SK-N-SH (cell line): ENCODE data around the gene CGN. TPM values are rescaled to one million over a fixed set of nuclear protein-coding genes. Genes with fewer than 3 reads are reported as not detected.

Experiments used
- CTCF ChIA-PET: fragments of 300-600, 350-600 bp; formaldehyde crosslinking; extraction: SDS; loops from one replicate; lab custom pipeline; 2021; lab: Yijun Ruan, JAX
- POLR2A ChIA-PET: fragments of 350-600 bp; sonication (Branson Sonifier 250); formaldehyde crosslinking; extraction: SDS; loops from one replicate; lab custom pipeline; 2020; ENCODE audit warnings: antibody characterized with exemption, inconsistent platforms; lab: Yijun Ruan, JAX
- DNase-seq: peaks from one replicate; pipeline ENCODE4 v3.0.0; 2012
- H2AFZ ChIP-seq: fragments of 200-600 bp; sonication (generic); 2 replicates; pipeline ENCODE4 v1.8.1; 2016; ENCODE audit warnings: antibody characterized with exemption, mild to moderate bottlenecking, low read depth
- H3F3A ChIP-seq: fragments of 200-600 bp; sonication (generic); replicated peaks from 2 replicates; pipeline ENCODE3; 2016; ENCODE audit warnings: antibody characterized with exemption, mild to moderate bottlenecking; ENCODE audit not compliant: insufficient read depth
- H3K27ac ChIP-seq, 2 experiments: fragments of 200-500 bp in 1 of 2; fragments of 200-600 bp in 1 of 2; sonication (Bioruptor generic) in 1 of 2; sonication (generic), shearing (Covaris generic) in 1 of 2; 2 replicates each; pipeline versions ENCODE4 v1.5.1 to v1.6.1; 2014 to 2016; ENCODE audit warnings: low read depth in 2 of 2, inconsistent platforms in 1 of 2, low read length in 1 of 2, mild to moderate bottlenecking in 1 of 2, mixed read lengths in 1 of 2
- H3K27me3 ChIP-seq: fragments of 200-600 bp; sonication (generic), shearing (Covaris generic); 2 replicates; pipeline ENCODE4 v1.6.1; 2016; ENCODE audit warnings: mixed run types; ENCODE audit not compliant: insufficient read depth
- H3K36me3 ChIP-seq, 2 experiments: fragments of 200-500 bp in 1 of 2; fragments of 200-600 bp in 1 of 2; sonication (Bioruptor generic) in 1 of 2; sonication (generic) in 1 of 2; replicated peaks in 1 of 2; 2 replicates each; pipeline versions ENCODE3 to v1.5.1; 2014 to 2016; ENCODE audit warnings: low read length in 1 of 2, mild to moderate bottlenecking in 1 of 2; ENCODE audit not compliant: insufficient read depth in 2 of 2, control insufficient read depth in 1 of 2
- H3K4me1 ChIP-seq, 2 experiments: fragments of 200-500 bp in 1 of 2; fragments of 200-600 bp in 1 of 2; sonication (Bioruptor generic) in 1 of 2; sonication (generic), shearing (Covaris generic) in 1 of 2; 2 replicates each; pipeline versions ENCODE4 v1.5.1 to v1.6.1; 2014 to 2016; ENCODE audit warnings: low read depth in 1 of 2, low read length in 1 of 2, mixed run types in 1 of 2; ENCODE audit not compliant: insufficient read depth in 2 of 2, control insufficient read depth in 1 of 2
- H3K4me2 ChIP-seq: fragments of 200-600 bp; sonication (generic), shearing (Covaris generic); 2 replicates; pipeline ENCODE4 v1.6.1; 2017; ENCODE audit warnings: mixed run types
- H3K4me3 ChIP-seq, 2 experiments: fragments of 200-500 bp in 1 of 2; fragments of 200-600 bp in 1 of 2; sonication (Bioruptor generic) in 1 of 2; sonication (generic), shearing (Covaris generic) in 1 of 2; 2 replicates each; pipeline versions ENCODE4 v1.5.1 to v1.8.1; 2014 to 2016; ENCODE audit warnings: low read depth in 2 of 2, inconsistent platforms in 1 of 2, low read length in 1 of 2, mild to moderate bottlenecking in 1 of 2, mixed read lengths in 1 of 2, moderate library complexity in 1 of 2
- H3K79me2 ChIP-seq: fragments of 200-600 bp; sonication (generic); 2 replicates; pipeline ENCODE4 v1.8.1; 2017; ENCODE audit warnings: mild to moderate bottlenecking; ENCODE audit not compliant: insufficient read depth
- H3K9ac ChIP-seq: fragments of 200-600 bp; sonication (generic); 2 replicates; pipeline ENCODE4 v1.6.1; 2017; ENCODE audit warnings: mixed run types
- H3K9me2 ChIP-seq: fragments of 200-600 bp; sonication (generic); 2 replicates; pipeline ENCODE4 v1.6.1; 2017; ENCODE audit warnings: mixed run types
- H3K9me3 ChIP-seq: fragments of 200-600 bp; sonication (generic); 2 replicates; pipeline ENCODE4 v1.6.1; 2017; ENCODE audit warnings: mixed run types, mild to moderate bottlenecking, moderate library complexity
- H4K20me1 ChIP-seq: fragments of 200-600 bp; sonication (generic); 2 replicates; pipeline ENCODE4 v1.6.1; 2017; ENCODE audit warnings: mild to moderate bottlenecking, mixed run types; ENCODE audit not compliant: insufficient read depth
- CTCF ChIP-seq: fragments of 200-600 bp; sonication (generic); IDR thresholded peaks from 2 replicates; pipeline ENCODE4 v1.6.1; 2017; ENCODE audit warnings: antibody characterized with exemption, mild to moderate bottlenecking, moderate library complexity
- ELF1 ChIP-seq: IDR thresholded peaks from 2 replicates; pipeline ENCODE4 v1.4.0; 2012
- EZH2phosphoT487 ChIP-seq: fragments of 200-600 bp; sonication (generic); IDR thresholded peaks from 2 replicates; pipeline ENCODE4 v1.6.1; 2017; ENCODE audit warnings: low read depth, mixed run types, mild to moderate bottlenecking, antibody characterized with exemption, moderate library complexity, borderline replicate concordance
- FOSL2 ChIP-seq: IDR thresholded peaks from 2 replicates; pipeline ENCODE4 v1.4.0; 2012; ENCODE audit warnings: low read depth, mild to moderate bottlenecking, moderate library complexity, borderline replicate concordance
- FOXM1 ChIP-seq: IDR thresholded peaks from 2 replicates; pipeline ENCODE4 v1.4.0; 2012; ENCODE audit warnings: low read depth, mild to moderate bottlenecking
- GATA2 ChIP-seq: sonication (generic); formaldehyde crosslinking; IDR thresholded peaks from 2 replicates; pipeline ENCODE4 v1.5.0; 2020; ENCODE audit warnings: mild to moderate bottlenecking, missing genetic modification reagents
- IRF3 ChIP-seq: fragments of 150-350 bp; IDR thresholded peaks from 2 replicates; pipeline ENCODE4 v1.6.1; 2016; ENCODE audit warnings: mild to moderate bottlenecking, low read depth, low read length
- JUND ChIP-seq: IDR thresholded peaks from 2 replicates; pipeline ENCODE4 v1.4.0; 2012
- MEF2A ChIP-seq: IDR thresholded peaks from 2 replicates; pipeline ENCODE4 v1.4.0; 2012; ENCODE audit warnings: low read depth, borderline replicate concordance
- NRF1 ChIP-seq: IDR thresholded peaks from 2 replicates; pipeline ENCODE4 v1.6.1; 2012; ENCODE audit warnings: low read depth, mild to moderate bottlenecking, low read length
- POLR2AphosphoS5 ChIP-seq: IDR thresholded peaks from 2 replicates; pipeline ENCODE4 v1.6.1; 2012; ENCODE audit warnings: low read depth, low read length
- RAD21 ChIP-seq: IDR thresholded peaks from 2 replicates; pipeline ENCODE4 v1.6.1; 2012; ENCODE audit warnings: mild to moderate bottlenecking, low read length
- RFX5 ChIP-seq: IDR thresholded peaks from 2 replicates; pipeline ENCODE4 v1.6.1; 2012; ENCODE audit warnings: mild to moderate bottlenecking, improper control_type of control experiment, low read length
- TCF12 ChIP-seq: IDR thresholded peaks from 2 replicates; pipeline ENCODE4 v1.4.0; 2012
- USF1 ChIP-seq: IDR thresholded peaks from 2 replicates; pipeline ENCODE4 v1.4.0; 2012; ENCODE audit warnings: low read depth, borderline replicate concordance
- USF2 ChIP-seq: fragments of 150-350 bp; IDR thresholded peaks from 2 replicates; pipeline ENCODE4 v1.6.1; 2017; ENCODE audit warnings: antibody characterized with exemption, low read length, low read depth, borderline replicate concordance
- WGBS: methylation state at CpG from one replicate; pipeline ENCODE4 v1.1.6; 2017; ENCODE audit warnings: low lambda C conversion rate; 5-methylcytosine and 5-hydroxymethylcytosine counted together
- polyA plus RNA-seq, 3 experiments: library from polyadenylated mRNA; depleted of rRNA; stranded (reverse); fragments of >200 nt; gene quantifications; 2 replicates each; pipeline ENCODE4 v1.2.3, GENCODE V29; 2012
- small RNA-seq, 7 experiments: library from RNA; depleted of rRNA; stranded (forward); fragments of <200 nt; gene quantifications; one replicate each; pipeline ENCODE3, GENCODE V24; 2012

The CGN gene
- polyA plus RNA-seq, 1 of the 3 experiments (the other 2 are of a cell fraction) = 0.36 TPM

GRCh38 chr1:151584780-151585179 lies 73.6 kb downstream of the CGN start (continued):
- TF ChIP-seq CTCF = no peak
- no peak for TF ChIP-seq RFX5
- no peak for TF ChIP-seq EZH2phosphoT487
- no peak for TF ChIP-seq USF2
- TF ChIP-seq POLR2AphosphoS5 = no peak

GRCh38 chr1:151585622-151586021 lies 74.4 kb downstream of the CGN start:
- H3K27me3 ChIP-seq = no peaks in the 10 kb centered on the region
- H3K27ac ChIP-seq = no peak overlapping the region
- no peaks in the 10 kb centered on the region for H3F3A ChIP-seq
- no peak overlapping the region for H2AFZ ChIP-seq
- no peaks in the 10 kb centered on the region for H4K20me1 ChIP-seq
- TF ChIP-seq FOXM1 (no peak), TCF12 (peak; percentile 37; the same call in 1 of the 2 replicates), JUND (no peak), NRF1 (no peak), IRF3 (no peak), GATA2 (CRISPR knock-in tag) (no peak), ELF1 (peak; percentile 62; the same call in 1 of the 2 replicates), FOSL2 (peak; percentile 30; the same call in 1 of the 2 replicates), USF1 (no peak), EZH2phosphoT487 (no peak), MEF2A (no peak), RAD21 (no peak), POLR2AphosphoS5 (no peak)
- no peaks in the 10 kb centered on the region for H3K9me3 ChIP-seq
- no peaks in the 10 kb centered on the region for H3K9me2 ChIP-seq
- no peaks in the 10 kb centered on the region; a peak in 1 of 4 replicates for H3K4me1 ChIP-seq
- POLR2A ChIA-PET = no interaction called here
- DNase-seq = no peak
- no peaks in the 10 kb centered on the region for H3K79me2 ChIP-seq
- CTCF ChIA-PET = interaction anchor here (1.0 kb wide), 1 partner anchor 8 kb away, joined by 7 read pairs; no protein-coding TSS in a partner anchor
- no peak overlapping the region for H3K9ac ChIP-seq
- peaks cover 7 to 33% of the 10 kb centered on the region in 2 experiments for H3K36me3 ChIP-seq
- 7% methylated on average over 1 of the region's 1 CpG for WGBS
- no peak overlapping the region for H3K4me3 ChIP-seq
- H3K4me2 ChIP-seq = no peak overlapping the region

Small RNAs within 50 kb of the gene (small RNA-seq; reads per million reads assigned to genes)
- gene MIR554 (0 reads per million in 7 experiments), gene RF00405 (0 to 0.23 (median 0) reads per million in 7 experiments)

Other genes with a start within 250 kb of the CGN start
- gene ZNF687, start 229.1 kb upstream of the CGN start, polyA plus RNA-seq (2012; rRNA removed) = 14.6 and 15.8 TPM in 2 replicates
- gene PI4KB, start 184.0 kb upstream of the CGN start, polyA plus RNA-seq (2012; rRNA removed) = 62.9 and 76.6 TPM in 2 replicates
- gene RFX5, start 164.1 kb upstream of the CGN start, polyA plus RNA-seq (2012; rRNA removed) = 29.1 and 49.0 TPM in 2 replicates
- 0.11 and 0.16 TPM in 2 replicates for gene SELENBP1, start 138.7 kb upstream of the CGN start, polyA plus RNA-seq (2012; rRNA removed)
- gene PSMB4, start 111.8 kb upstream of the CGN start, polyA plus RNA-seq (2012; rRNA removed) = 716 and 754 TPM in 2 replicates
- gene POGZ, start 51.9 kb upstream of the CGN start, polyA plus RNA-seq (2012; rRNA removed) = 23.9 and 30.2 TPM in 2 replicates
- gene TUFT1, start 28.9 kb downstream of the CGN start, polyA plus RNA-seq (2012; rRNA removed) = 20.6 and 27.9 TPM in 2 replicates
- gene SNX27, start 100.7 kb downstream of the CGN start, polyA plus RNA-seq (2012; rRNA removed) = 10.8 and 12.8 TPM in 2 replicates
- 0.25 and 0.65 TPM in 2 replicates for gene CELF3, start 205.4 kb downstream of the CGN start, polyA plus RNA-seq (2012; rRNA removed)
- gene RIIAD1, start 210.1 kb downstream of the CGN start, polyA plus RNA-seq (2012; rRNA removed) = not detected in 2 replicates